LNCAP (cell line): Measurements from ENCODE around the gene CENPK.

Experiments used
- TF ChIP-seq, protein P1 (sequence below): fragments of 450-650 bp; IDR thresholded peaks from 2 replicates; pipeline ENCODE4 v1.5.1; 2017; ENCODE audit warnings: mild to moderate bottlenecking

Gene CENPK

DNA sequence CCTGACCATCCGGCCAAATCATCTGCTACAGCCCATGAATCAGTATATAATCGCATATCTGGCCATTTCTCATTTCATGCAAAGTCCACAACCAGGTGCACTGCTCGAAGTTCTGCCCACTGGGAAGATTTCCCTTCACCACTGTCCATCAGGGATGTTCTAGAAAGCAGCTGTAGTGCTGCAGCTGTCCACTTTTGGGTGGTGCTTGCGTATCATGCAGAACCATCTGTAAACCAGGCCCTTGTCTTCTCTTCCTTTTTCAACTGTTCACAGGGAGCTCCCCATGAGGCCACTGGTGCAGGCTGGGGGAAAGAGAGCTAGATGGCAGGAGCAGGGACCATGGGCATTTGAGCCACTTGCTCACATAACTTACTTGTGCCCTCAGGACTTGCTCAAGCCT lies 73.8 kb downstream of the CENPK start:
- TF ChIP-seq, protein P1, sequence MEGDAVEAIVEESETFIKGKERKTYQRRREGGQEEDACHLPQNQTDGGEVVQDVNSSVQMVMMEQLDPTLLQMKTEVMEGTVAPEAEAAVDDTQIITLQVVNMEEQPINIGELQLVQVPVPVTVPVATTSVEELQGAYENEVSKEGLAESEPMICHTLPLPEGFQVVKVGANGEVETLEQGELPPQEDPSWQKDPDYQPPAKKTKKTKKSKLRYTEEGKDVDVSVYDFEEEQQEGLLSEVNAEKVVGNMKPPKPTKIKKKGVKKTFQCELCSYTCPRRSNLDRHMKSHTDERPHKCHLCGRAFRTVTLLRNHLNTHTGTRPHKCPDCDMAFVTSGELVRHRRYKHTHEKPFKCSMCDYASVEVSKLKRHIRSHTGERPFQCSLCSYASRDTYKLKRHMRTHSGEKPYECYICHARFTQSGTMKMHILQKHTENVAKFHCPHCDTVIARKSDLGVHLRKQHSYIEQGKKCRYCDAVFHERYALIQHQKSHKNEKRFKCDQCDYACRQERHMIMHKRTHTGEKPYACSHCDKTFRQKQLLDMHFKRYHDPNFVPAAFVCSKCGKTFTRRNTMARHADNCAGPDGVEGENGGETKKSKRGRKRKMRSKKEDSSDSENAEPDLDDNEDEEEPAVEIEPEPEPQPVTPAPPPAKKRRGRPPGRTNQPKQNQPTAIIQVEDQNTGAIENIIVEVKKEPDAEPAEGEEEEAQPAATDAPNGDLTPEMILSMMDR: no peak

DNA sequence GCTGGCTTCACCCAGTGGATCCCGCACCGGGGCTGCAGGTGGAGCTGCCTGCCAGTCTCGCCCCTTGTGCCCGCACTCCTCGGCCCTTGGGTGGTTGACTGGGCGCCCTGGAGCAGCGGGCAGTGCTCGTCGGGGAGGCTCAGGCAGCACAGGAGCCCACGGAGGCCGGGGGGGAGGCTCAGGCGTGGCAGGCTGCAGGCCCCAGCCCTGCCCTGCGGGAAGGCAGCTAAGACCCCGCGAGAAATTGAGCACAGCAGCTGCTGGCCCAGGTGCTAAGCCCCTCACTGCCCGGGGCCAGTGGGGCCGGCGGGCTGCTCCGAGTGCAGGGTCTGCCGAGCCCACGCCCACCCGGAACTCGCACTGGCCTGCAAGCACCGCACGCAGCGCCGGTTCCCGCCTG lies 77.6 kb downstream of the CENPK start:
- TF ChIP-seq, protein P1: no peak

DNA sequence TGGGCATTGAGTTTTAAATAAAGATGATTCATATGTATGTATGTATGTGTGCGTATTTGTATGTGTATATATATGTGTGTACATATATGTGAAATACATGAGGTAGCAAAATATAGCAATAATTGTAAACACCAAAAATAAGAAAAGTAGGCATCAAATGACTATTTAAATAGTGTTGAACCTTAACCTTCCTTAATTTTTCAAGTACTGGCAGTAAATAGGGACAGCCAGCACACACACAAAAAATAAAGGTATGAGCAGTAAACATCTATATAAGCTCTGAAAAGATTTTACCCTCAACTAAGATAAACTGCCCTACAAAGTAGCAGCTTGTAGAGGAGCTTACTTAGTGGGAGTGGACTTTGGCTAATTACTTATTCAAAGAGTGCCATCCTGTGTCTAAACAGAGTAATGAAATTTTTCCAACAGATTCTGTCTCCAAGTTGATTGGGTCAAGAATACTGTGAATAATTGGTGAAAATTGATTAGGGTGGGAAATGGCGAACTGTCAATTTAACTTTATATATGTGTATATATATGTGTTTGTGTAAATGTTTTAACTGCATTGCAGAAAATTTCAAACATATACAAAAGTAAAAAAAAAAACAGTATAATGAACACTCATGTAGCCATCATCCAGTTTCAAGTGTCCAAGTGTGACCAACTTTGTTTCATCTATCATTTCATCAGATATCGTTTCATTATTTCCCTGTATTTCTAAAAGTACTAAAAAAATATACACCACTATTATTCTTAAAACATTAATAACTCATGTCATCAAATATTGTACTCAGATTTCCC lies 79.2 kb downstream of the CENPK start:
- TF ChIP-seq, protein P1: peak; percentile 61

DNA sequence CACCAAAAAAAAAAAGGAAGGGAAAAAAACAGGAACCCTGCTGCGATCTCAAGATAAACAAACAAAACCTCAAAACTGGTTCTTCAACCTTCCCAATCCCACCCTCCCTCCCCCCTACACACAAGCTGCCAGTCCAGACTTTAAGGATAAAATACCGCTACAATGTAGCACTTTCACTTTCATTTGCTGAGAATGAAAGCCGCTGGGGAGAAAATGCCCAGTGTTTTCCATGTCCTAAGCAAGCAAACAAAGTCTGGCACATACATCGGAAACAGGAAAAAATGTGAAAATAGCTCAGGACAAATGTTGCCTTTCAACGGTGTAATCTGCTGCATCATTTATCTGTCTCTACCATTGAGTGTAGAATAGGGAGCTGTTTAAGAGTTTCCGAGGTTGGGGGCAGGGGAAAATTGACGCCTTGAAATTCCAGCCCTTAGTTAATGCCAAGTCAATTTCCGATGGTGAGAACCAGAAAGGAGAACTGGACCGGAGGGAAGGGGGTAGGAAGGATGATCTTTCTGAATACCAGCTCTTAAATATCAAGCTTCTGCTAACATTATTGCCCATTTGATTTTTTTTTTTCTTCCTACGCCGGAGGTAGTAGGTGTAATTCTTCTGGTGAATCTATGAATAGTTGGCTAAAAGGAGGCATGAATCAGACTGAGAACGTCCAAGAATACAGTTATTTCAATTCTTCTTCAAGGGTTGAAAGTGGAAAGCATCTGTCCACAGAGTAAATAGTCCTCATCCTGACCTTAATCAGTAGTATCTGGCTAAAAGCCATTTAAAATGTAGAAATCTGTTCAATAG lies 80.0 kb downstream of the CENPK start:
- TF ChIP-seq, protein P1: no peak

DNA sequence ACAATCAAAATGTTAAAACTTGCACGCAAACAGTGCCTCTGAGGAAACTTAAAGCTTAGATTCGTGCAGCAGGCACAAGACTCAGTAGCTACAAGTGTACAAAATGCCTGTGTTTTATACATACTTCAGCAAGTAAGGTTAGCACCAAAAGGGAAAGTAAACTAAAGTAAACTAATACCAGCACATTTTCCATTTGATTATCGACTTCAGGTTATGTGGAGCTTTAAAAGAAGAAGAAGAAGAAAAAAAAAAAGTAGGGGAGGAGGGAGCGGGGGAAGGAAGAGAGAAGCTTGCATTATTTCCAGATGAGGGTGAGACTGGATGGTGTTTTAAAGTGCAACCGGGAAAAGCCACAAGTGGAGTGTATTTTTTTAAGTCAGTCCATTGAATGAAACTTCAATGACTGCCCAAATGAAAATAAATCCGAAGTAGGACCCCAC lies 80.7 kb downstream of the CENPK start:
- TF ChIP-seq, protein P1: no peak

DNA sequence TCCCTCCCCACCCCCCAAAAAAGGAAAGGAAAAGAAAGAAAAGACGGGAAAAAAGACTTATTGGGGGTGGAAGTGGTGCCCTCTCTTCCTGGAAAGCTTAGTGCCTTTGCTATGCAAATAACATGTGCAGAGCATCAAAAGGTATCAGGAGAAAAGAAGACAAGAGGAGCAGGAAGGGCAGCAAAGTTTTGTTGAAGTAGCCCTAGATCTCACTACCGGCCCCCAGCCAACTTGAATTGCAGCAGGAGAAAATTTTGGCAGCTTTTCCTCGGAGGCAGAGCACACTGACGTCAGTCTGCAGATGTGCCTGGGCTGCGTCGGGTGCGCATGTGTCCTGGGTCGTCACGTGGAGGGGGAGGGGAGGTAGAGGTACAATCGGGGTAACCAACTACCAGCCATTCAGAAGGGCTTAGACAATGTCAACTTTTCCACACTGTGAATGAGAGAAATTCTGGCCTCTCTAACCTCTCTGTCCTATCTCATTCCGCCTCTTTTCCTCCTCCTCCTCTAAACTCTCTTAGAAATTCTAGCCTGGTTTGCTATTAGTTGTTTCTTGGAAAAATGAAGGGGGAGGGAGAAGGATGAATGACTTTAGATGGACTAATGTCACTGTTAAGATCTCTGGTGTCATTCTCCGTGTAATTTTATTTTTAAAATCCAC lies 81.2 kb downstream of the CENPK start, which contains the start of gene ADAMTS6:
Gene ADAMTS6 (minus strand): TSS at position 286 of the 661 bp plus-strand sequence. CDS start 8,247 bp downstream, outside the sequence.
- TF ChIP-seq, protein P1: no peak

DNA sequence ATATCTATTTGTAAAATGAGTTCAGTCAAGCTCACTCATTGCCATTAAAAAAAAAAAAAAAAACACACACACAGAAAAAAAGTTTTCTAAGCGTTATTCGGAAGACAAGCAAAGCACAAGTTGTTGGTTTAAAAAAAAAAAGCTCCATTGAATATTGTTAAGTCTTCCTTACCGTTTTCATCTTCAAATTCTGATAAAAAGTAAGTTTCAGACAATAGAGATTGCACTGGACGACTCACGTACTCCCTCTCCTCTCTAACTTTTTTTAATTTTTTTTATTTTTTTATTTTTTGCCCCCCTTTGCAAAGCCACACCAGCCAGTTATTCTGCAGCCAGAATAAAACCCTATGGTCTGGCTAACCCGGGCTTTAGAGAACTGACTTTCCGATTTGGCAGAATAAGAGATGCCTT lies 81.8 kb downstream of the CENPK start:
- TF ChIP-seq, protein P1: no peak
